HPDE6-E6E7 (cell line): ENCODE results near the gene ASB12.
"Not testable (repeated sequence)": the region's sequence is repeated elsewhere in the genome, so short reads cannot be mapped to it uniquely, and the experiment has no call there.

Experiments used
- DNase-seq: peaks from one replicate; pipeline ENCODE4 v3.0.0; 2011; ENCODE audit warnings: missing footprints; ENCODE audit errors: extremely low spot score

Gene ASB12

GRCh38 chrX:64230123-64230970, at the start of gene ASB12:
TSS of gene ASB12 (minus strand) at chrX:64230607. CDS start at chrX:64225650, 4,957 bp downstream.
- no peak for DNase-seq

GRCh38 chrX:64265265-64265664, 34.9 kb upstream of the ASB12 start:
- no peak for DNase-seq

- no peak for DNase-seq
Observed at GRCh38 chrX:64229154-64229553, 1.3 kb downstream of the ASB12 start.

GRCh38 chrX:64218023-64218422, 12.4 kb downstream of the ASB12 start:
- no peak for DNase-seq

- not testable (repeated sequence) for DNase-seq
Observed at GRCh38 chrX:64213989-64214388, 16.4 kb downstream of the ASB12 start.

GRCh38 chrX:64206556-64207162, 23.7 kb downstream of the ASB12 start:
- DNase-seq = no peak

- peak; percentile 62 for DNase-seq
Observed at GRCh38 chrX:64205735-64206501, 24.5 kb downstream of the ASB12 start.

- DNase-seq = peak; percentile 16
Observed at GRCh38 chrX:64205441-64205734, 25.0 kb downstream of the ASB12 start, which contains the start of gene AMER1. TSS of gene AMER1 (minus strand) at chrX:64205708. CDS start at chrX:64193286, 12,422 bp downstream.

- DNase-seq = peak; percentile 14
Observed at GRCh38 chrX:64204701-64205440, 25.5 kb downstream of the ASB12 start.

GRCh38 chrX:64204252-64204651, 26.2 kb downstream of the ASB12 start:
- DNase-seq = no peak

GRCh38 chrX:64202808-64203325, 27.5 kb downstream of the ASB12 start:
- DNase-seq = no peak

- no peak for DNase-seq
Observed at GRCh38 chrX:64198036-64198435, 32.4 kb downstream of the ASB12 start.

- DNase-seq = no peak
Observed at GRCh38 chrX:64196606-64197005, 33.8 kb downstream of the ASB12 start.

GRCh38 chrX:64195862-64196261, 34.5 kb downstream of the ASB12 start:
- no peak for DNase-seq

- no peak for DNase-seq
Observed at GRCh38 chrX:64192673-64193072, 37.7 kb downstream of the ASB12 start.

GRCh38 chrX:64192040-64192439, 38.4 kb downstream of the ASB12 start:
- DNase-seq = no peak

- DNase-seq = no peak
Observed at GRCh38 chrX:64191281-64192010, 39.0 kb downstream of the ASB12 start.

GRCh38 chrX:64190136-64190740, 40.2 kb downstream of the ASB12 start:
- no peak for DNase-seq

GRCh38 chrX:64188901-64189300, 41.5 kb downstream of the ASB12 start:
- DNase-seq = no peak

GRCh38 chrX:64187762-64188150, 42.7 kb downstream of the ASB12 start:
- DNase-seq = no peak
